Measurements from ENCODE around the gene RGS13.

DNA sequence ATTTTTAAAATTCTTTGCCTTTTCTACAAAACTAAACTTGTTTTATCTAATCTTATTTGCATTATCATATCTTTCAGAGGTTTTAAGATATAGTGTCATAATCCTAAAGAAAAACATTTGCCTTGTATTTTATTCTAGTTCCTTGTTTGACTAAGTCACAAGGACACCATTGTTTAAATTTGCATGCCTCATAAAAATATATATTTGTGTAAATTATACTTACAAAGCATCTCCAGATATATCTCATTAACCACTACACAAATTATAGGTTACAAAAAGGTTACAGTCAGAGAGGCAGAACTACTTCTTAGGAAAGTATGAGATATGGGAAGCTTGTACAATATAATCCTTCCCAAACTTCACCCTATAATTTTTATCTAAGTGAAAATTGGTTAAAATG lies 4.2 kb upstream of the RGS13 start:
- TF ChIP-seq POLR2AphosphoS5 (IDR thresholded peaks at IDR 0.05; ENCODE audit: low read length) = no peak
- no peak for TF ChIP-seq HDAC6 (IDR thresholded peaks at IDR 0.05; ENCODE audit: unreplicated experiment)
- TF ChIP-seq RAD21 (IDR thresholded peaks at IDR 0.05; ENCODE audit: insufficient read depth, low read depth, low read length) = no peak
- TF ChIP-seq, protein P1, sequence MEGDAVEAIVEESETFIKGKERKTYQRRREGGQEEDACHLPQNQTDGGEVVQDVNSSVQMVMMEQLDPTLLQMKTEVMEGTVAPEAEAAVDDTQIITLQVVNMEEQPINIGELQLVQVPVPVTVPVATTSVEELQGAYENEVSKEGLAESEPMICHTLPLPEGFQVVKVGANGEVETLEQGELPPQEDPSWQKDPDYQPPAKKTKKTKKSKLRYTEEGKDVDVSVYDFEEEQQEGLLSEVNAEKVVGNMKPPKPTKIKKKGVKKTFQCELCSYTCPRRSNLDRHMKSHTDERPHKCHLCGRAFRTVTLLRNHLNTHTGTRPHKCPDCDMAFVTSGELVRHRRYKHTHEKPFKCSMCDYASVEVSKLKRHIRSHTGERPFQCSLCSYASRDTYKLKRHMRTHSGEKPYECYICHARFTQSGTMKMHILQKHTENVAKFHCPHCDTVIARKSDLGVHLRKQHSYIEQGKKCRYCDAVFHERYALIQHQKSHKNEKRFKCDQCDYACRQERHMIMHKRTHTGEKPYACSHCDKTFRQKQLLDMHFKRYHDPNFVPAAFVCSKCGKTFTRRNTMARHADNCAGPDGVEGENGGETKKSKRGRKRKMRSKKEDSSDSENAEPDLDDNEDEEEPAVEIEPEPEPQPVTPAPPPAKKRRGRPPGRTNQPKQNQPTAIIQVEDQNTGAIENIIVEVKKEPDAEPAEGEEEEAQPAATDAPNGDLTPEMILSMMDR (IDR thresholded peaks at IDR 0.05 in 2 of 3, conservative IDR thresholded peaks at IDR 0.05 in 1 of 3; ENCODE audit: control insufficient read depth in 2 of 3, extremely low read depth in 1 of 3, insufficient read depth in 1 of 3, low read depth in 3 of 3, low read length in 3 of 3) = no peak
- no peak for TF ChIP-seq IKZF1 (conservative IDR thresholded peaks at IDR 0.05)
